B cell (primary cell): ENCODE measurements around the gene MED15.

Source experiments
- EZH2 ChIP-seq: IDR thresholded peaks from 2 replicates; pipeline ENCODE4 v1.6.1; 2012; ENCODE audit warnings: borderline replicate concordance, low read depth, mild to moderate bottlenecking, moderate library complexity, low read length; ENCODE audit not compliant: insufficient read depth, poor library complexity, severe bottlenecking
- TF ChIP-seq, protein P1 (sequence below): fragments of 200-600 bp; IDR thresholded peaks from one replicate; pipeline ENCODE4 v1.8.0; 2022; ENCODE audit warnings: antibody characterized with exemption, mild to moderate bottlenecking

DNA sequence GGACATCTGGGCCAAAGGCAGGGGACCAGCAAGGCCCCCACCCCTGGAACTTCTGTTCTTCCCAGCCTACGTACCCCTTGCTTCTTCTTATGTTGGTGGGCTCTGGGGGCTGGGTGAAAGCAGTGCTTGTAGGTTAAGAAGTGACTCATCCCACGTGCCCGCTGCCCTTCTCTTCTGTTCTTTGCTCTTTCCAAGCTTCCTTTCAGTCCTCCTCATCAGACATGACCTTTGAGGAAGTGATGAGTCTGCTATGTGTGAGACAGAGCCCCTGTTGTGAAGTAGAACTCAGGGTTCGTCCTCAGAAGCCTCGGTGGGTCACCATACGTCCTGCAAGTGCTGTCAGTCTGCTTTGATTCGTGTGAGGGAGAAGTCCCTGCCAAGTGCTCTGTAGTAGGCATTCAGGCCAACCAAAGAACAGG is 12.7 kb downstream of the MED15 start:
- TF ChIP-seq, protein P1, sequence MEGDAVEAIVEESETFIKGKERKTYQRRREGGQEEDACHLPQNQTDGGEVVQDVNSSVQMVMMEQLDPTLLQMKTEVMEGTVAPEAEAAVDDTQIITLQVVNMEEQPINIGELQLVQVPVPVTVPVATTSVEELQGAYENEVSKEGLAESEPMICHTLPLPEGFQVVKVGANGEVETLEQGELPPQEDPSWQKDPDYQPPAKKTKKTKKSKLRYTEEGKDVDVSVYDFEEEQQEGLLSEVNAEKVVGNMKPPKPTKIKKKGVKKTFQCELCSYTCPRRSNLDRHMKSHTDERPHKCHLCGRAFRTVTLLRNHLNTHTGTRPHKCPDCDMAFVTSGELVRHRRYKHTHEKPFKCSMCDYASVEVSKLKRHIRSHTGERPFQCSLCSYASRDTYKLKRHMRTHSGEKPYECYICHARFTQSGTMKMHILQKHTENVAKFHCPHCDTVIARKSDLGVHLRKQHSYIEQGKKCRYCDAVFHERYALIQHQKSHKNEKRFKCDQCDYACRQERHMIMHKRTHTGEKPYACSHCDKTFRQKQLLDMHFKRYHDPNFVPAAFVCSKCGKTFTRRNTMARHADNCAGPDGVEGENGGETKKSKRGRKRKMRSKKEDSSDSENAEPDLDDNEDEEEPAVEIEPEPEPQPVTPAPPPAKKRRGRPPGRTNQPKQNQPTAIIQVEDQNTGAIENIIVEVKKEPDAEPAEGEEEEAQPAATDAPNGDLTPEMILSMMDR, result no peak
- TF ChIP-seq EZH2, result no peak
